Ovary (tissue), 3 donors: ENCODE measurements around the gene PLEKHM3.

Experiments used
- EP300 ChIP-seq: sonication (generic); formaldehyde crosslinking; IDR thresholded peaks from one replicate; pipeline ENCODE4 v1.6.1; 2017; ENCODE audit warnings: antibody characterized with exemption
- POLR2A ChIP-seq: fragments of 450-650 bp; IDR thresholded peaks from one replicate; pipeline ENCODE4 v1.6.1; 2017; ENCODE audit warnings: antibody characterized with exemption, mild to moderate bottlenecking, moderate library complexity
- TF ChIP-seq, protein P1 (sequence below), 3 donors: fragments of 450-650 bp in 2 of 3; fragments of 200-600 bp in 1 of 3; IDR thresholded peaks; one replicate each; pipeline versions ENCODE4 v1.5.1 to v1.8.0; 2016 to 2022; ENCODE audit warnings: antibody characterized with exemption in 3 of 3, mild to moderate bottlenecking in 1 of 3
- donor health status: DM: no; HTN: no; CAD: no.

DNA sequence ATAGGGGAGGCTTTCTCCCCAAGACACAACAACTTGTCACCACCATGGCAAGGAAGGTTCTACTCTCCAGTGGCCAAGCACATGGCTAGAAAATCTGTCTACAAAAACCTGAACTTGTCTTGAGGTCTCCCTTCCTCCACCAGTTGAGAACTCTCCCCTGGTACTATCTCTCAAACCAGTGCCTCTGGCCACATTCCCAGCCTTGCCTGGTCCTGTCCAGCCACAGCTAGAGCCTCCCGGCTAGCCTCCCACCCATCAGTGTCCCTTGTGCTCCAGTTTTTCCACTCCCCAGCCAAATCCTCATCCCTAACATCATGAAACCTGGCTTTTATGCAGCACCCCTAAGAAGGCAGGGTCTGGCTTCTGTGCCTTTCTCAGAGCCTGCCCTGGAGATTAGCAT is 234.4 kb downstream of the PLEKHM3 start:
- TF ChIP-seq, protein P1, sequence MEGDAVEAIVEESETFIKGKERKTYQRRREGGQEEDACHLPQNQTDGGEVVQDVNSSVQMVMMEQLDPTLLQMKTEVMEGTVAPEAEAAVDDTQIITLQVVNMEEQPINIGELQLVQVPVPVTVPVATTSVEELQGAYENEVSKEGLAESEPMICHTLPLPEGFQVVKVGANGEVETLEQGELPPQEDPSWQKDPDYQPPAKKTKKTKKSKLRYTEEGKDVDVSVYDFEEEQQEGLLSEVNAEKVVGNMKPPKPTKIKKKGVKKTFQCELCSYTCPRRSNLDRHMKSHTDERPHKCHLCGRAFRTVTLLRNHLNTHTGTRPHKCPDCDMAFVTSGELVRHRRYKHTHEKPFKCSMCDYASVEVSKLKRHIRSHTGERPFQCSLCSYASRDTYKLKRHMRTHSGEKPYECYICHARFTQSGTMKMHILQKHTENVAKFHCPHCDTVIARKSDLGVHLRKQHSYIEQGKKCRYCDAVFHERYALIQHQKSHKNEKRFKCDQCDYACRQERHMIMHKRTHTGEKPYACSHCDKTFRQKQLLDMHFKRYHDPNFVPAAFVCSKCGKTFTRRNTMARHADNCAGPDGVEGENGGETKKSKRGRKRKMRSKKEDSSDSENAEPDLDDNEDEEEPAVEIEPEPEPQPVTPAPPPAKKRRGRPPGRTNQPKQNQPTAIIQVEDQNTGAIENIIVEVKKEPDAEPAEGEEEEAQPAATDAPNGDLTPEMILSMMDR (IDR thresholded peaks at IDR 0.05) = no peak
- TF ChIP-seq EP300 (no peak), POLR2A (no peak)
